MM.1S (cell line): Measurements from ENCODE around the gene PRKD3.
A peak's percentile ranks its signal among the peaks of the same experiment; 100 is the strongest.

Experiments
- DNase-seq: peaks from one replicate; pipeline ENCODE4 v3.0.0-alpha.2; 2015
- H2AFZ ChIP-seq: fragments of 300-600 bp; sonication (generic); 2 replicates; pipeline ENCODE4 v1.6.0; 2016; ENCODE audit warnings: antibody characterized with exemption, low read length
- H3F3A ChIP-seq: fragments of 300-600 bp; sonication (generic); 2 replicates; pipeline ENCODE4 v1.6.1; 2016; ENCODE audit warnings: mild to moderate bottlenecking, antibody characterized with exemption, low read length, moderate library complexity, mixed read lengths; ENCODE audit not compliant: insufficient read depth
- H3K27ac ChIP-seq: fragments of 300-600 bp; sonication (generic); 2 replicates; pipeline ENCODE4 v1.5.1; 2016; ENCODE audit warnings: mild to moderate bottlenecking, low read length
- H3K27me3 ChIP-seq: fragments of 300-600 bp; sonication (generic); replicated peaks from 2 replicates; pipeline ENCODE4 v1.6.0; 2016; ENCODE audit warnings: low read length; ENCODE audit not compliant: insufficient read depth
- H3K36me3 ChIP-seq: fragments of 300-600 bp; sonication (generic); replicated peaks from 2 replicates; pipeline ENCODE4 v1.6.1; 2016; ENCODE audit warnings: mild to moderate bottlenecking, low read length, mixed read lengths; ENCODE audit not compliant: insufficient read depth
- H3K4me1 ChIP-seq: fragments of 300-600 bp; sonication (generic); 2 replicates; pipeline ENCODE4 v1.6.1; 2016; ENCODE audit warnings: low read length, mixed read lengths
- H3K4me2 ChIP-seq: fragments of 300-600 bp; sonication (generic); 2 replicates; pipeline ENCODE4 v1.6.0; 2016; ENCODE audit warnings: low read depth, low read length
- H3K4me3 ChIP-seq: fragments of 300-600 bp; sonication (generic); 2 replicates; pipeline ENCODE4 v1.5.1; 2016; ENCODE audit warnings: low read length, mixed read lengths
- H3K79me2 ChIP-seq: fragments of 300-600 bp; sonication (generic); 2 replicates; pipeline ENCODE4 v1.6.1; 2016; ENCODE audit warnings: mixed run types, low read length, mixed read lengths
- H3K9ac ChIP-seq: fragments of 300-600 bp; sonication (generic); 2 replicates; pipeline ENCODE4 v1.6.1; 2016; ENCODE audit warnings: low read length, mixed read lengths
- H3K9me2 ChIP-seq: fragments of 300-600 bp; sonication (generic); replicated peaks from 2 replicates; pipeline ENCODE4 v1.6.1; 2016; ENCODE audit warnings: mild to moderate bottlenecking, low read length, mixed read lengths; ENCODE audit not compliant: insufficient read depth
- H3K9me3 ChIP-seq: fragments of 300-600 bp; sonication (generic); replicated peaks from 2 replicates; pipeline ENCODE4 v1.6.1; 2016; ENCODE audit warnings: mild to moderate bottlenecking, low read length, mixed read lengths; ENCODE audit not compliant: insufficient read depth
- H4K20me1 ChIP-seq: fragments of 300-600 bp; sonication (generic); 2 replicates; pipeline ENCODE4 v1.6.1; 2016; ENCODE audit warnings: mild to moderate bottlenecking, low read length, moderate library complexity, mixed read lengths; ENCODE audit not compliant: insufficient read depth
- CTCF ChIP-seq: fragments of 300-600 bp; sonication (generic); IDR thresholded peaks from 2 replicates; pipeline ENCODE4 v1.5.1; 2016; ENCODE audit warnings: antibody characterized with exemption, low read length, mixed read lengths
- EZH2 ChIP-seq: fragments of 300-600 bp; sonication (generic); optimal IDR thresholded peaks from 2 replicates; pipeline ENCODE3; 2017; ENCODE audit warnings: low read depth, mild to moderate bottlenecking, antibody characterized with exemption, low read length, mixed read lengths
- EZH2phosphoT487 ChIP-seq: fragments of 300-600 bp; sonication (generic); IDR thresholded peaks from 2 replicates; pipeline ENCODE4 v1.6.1; 2018; ENCODE audit warnings: antibody characterized with exemption, low read length

PRKD3 gene

DNA sequence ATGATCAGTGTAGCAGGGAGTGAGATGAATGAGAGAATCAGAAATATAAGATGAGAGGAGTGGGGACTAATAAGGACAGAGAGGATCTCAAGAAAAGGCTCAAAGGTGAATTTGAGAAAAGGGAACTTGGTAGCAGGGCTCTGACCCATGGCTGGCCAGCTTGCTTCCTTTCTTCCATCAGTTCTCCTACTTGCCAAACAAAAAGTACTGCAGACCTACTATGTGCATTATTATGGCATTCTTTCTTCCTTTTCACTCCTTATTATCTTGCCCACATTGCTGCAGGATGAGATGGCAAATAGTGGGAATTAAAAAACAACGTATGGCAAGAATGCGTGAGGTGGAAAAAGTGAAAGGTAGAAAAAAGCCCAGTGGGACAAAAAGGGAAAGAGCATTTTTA lies 33.0 kb downstream of the PRKD3 start:
- H2AFZ ChIP-seq = no peak overlapping the region
- H3K79me2 ChIP-seq = peaks cover 100% of the 10 kb centered on the region

GRCh38 chr2:37287966-37288365 lies 36.7 kb downstream of the PRKD3 start:
- no peak overlapping the region for H3K9ac ChIP-seq
- no peak for DNase-seq
- H2AFZ ChIP-seq = no peak overlapping the region
- H3K9me2 ChIP-seq = no peaks in the 10 kb centered on the region
- H3K27me3 ChIP-seq = no peaks in the 10 kb centered on the region
- H3K36me3 ChIP-seq = peaks cover 38% of the 10 kb centered on the region
- H3K9me3 ChIP-seq = no peaks in the 10 kb centered on the region
- peaks cover 27% of the 10 kb centered on the region for H3K4me1 ChIP-seq
- peaks cover 74% of the 10 kb centered on the region for H3F3A ChIP-seq
- TF ChIP-seq EZH2 = no peak
- TF ChIP-seq EZH2phosphoT487 = no peak
- TF ChIP-seq CTCF = peak; percentile 39
- H3K4me3 ChIP-seq = no peak overlapping the region
- peak overlapping the region; percentile 4; the same call in 1 of the 2 replicates for H3K27ac ChIP-seq
- peaks cover 100% of the 10 kb centered on the region for H3K79me2 ChIP-seq
- H3K4me2 ChIP-seq = no peak overlapping the region
- peaks cover 53% of the 10 kb centered on the region for H4K20me1 ChIP-seq

More for the DNA sequence above, 33.0 kb downstream of the PRKD3 start:
- no peak overlapping the region for H3K4me3 ChIP-seq
- H3K27me3 ChIP-seq = no peaks in the 10 kb centered on the region
- no peak overlapping the region for H3K4me2 ChIP-seq
- peaks cover 28% of the 10 kb centered on the region for H3K4me1 ChIP-seq
- no peak for TF ChIP-seq CTCF
- no peak for TF ChIP-seq EZH2phosphoT487
- no peak for TF ChIP-seq EZH2
- peak overlapping the region; percentile 1; the same call in 1 of the 2 replicates for H3K27ac ChIP-seq
- H3K9me3 ChIP-seq = no peaks in the 10 kb centered on the region
- H3F3A ChIP-seq = peaks cover 57% of the 10 kb centered on the region
- H3K9ac ChIP-seq = no peak overlapping the region
- no peaks in the 10 kb centered on the region for H3K9me2 ChIP-seq
- peaks cover 26% of the 10 kb centered on the region; the same call in 1 of the 2 replicates for H3K36me3 ChIP-seq
- no peak for DNase-seq
- H4K20me1 ChIP-seq = peaks cover 62% of the 10 kb centered on the region

- Histone ChIP-seq H3K79me2 (peaks cover 100% of the 10 kb centered on the region), H3K9me3 (no peaks in the 10 kb centered on the region), H3K4me1 (peaks cover 31% of the 10 kb centered on the region), H3F3A (peaks cover 75% of the 10 kb centered on the region), H3K27me3 (no peaks in the 10 kb centered on the region), H3K27ac (no peak overlapping the region), H3K4me2 (no peak overlapping the region), H3K36me3 (peaks cover 56% of the 10 kb centered on the region), H4K20me1 (peaks cover 64% of the 10 kb centered on the region), H3K9me2 (no peaks in the 10 kb centered on the region), H2AFZ (no peak overlapping the region), H3K4me3 (no peak overlapping the region), H3K9ac (no peak overlapping the region)
- no peak for DNase-seq
- TF ChIP-seq EZH2phosphoT487 = no peak
- TF ChIP-seq EZH2 = no peak
- TF ChIP-seq CTCF = no peak
Measured at GRCh38 chr2:37284381-37284780, 40.3 kb downstream of the PRKD3 start.
